GM19023 (cell line): Measurements from ENCODE around the gene SP5.
"Not testable (repeated sequence)": the region's sequence is repeated elsewhere in the genome, so short reads cannot be mapped to it uniquely, and the experiment has no call there.

Source experiments
- ATAC-seq: cut with Tn5 transposase; IDR thresholded peaks from one replicate; pipeline ENCODE4 v1.9.1; 2021; ENCODE audit warnings: mild to moderate bottlenecking, moderate library complexity; ENCODE audit not compliant: unreplicated experiment

The SP5 gene

GRCh38 chr2:170737406-170737805, 22.3 kb downstream of the SP5 start:
- ATAC-seq, result no peak

GRCh38 chr2:170737821-170738220, 22.7 kb downstream of the SP5 start:
- ATAC-seq, result no peak

GRCh38 chr2:170739048-170739447, 23.9 kb downstream of the SP5 start:
- ATAC-seq, result no peak

GRCh38 chr2:170739507-170740046, 24.4 kb downstream of the SP5 start:
- no peak for ATAC-seq

- ATAC-seq, result no peak
Measured at GRCh38 chr2:170740660-170741059, 25.5 kb downstream of the SP5 start.

GRCh38 chr2:170742000-170742399, 26.9 kb downstream of the SP5 start:
- ATAC-seq, result no peak

GRCh38 chr2:170742896-170743529, 27.9 kb downstream of the SP5 start:
- ATAC-seq, result no peak

GRCh38 chr2:170743530-170744239, 28.5 kb downstream of the SP5 start:
- ATAC-seq, result no peak

- ATAC-seq, result no peak
Measured at GRCh38 chr2:170744248-170745002, 29.3 kb downstream of the SP5 start.

- ATAC-seq, result no peak
Measured at GRCh38 chr2:170745305-170745704, 30.2 kb downstream of the SP5 start.

GRCh38 chr2:170747921-170748320, 32.8 kb downstream of the SP5 start:
- ATAC-seq, result no peak

GRCh38 chr2:170751555-170751954, 36.4 kb downstream of the SP5 start:
- not testable (repeated sequence) for ATAC-seq

- ATAC-seq, result no peak
Measured at GRCh38 chr2:170761572-170761971, 46.4 kb downstream of the SP5 start.

GRCh38 chr2:170762760-170763159, 47.6 kb downstream of the SP5 start:
- ATAC-seq, result no peak

- no peak for ATAC-seq
Measured at GRCh38 chr2:170763232-170763631, 48.1 kb downstream of the SP5 start.

GRCh38 chr2:170764880-170765261, 49.7 kb downstream of the SP5 start:
- ATAC-seq, result no peak

- ATAC-seq, result no peak
Measured at GRCh38 chr2:170766693-170767092, 51.6 kb downstream of the SP5 start.
